Stomach (tissue), 9 donors: Measurements from ENCODE around the gene DOCK2. TPM values are rescaled to one million over a fixed set of nuclear protein-coding genes. Genes with fewer than 3 reads are reported as not detected.

Experiments used
- DNase-seq, 2 donors: peaks; one replicate each; pipeline versions ENCODE4 v3.0.0 to v3.0.0-alpha.2; 2013 to 2019
- H3K27ac ChIP-seq, 5 donors: fragments of 200-600 bp in 4 of 5; sonication (generic) in 4 of 5; one replicate each; pipeline ENCODE4 v1.5.1; 2013 to 2019; ENCODE audit warnings: mild to moderate bottlenecking in 1 of 5, moderate library complexity in 1 of 5
- H3K27me3 ChIP-seq, 3 donors: fragments of 200-600 bp; sonication (generic); one replicate each; pipeline ENCODE4 v1.5.1; 2017 to 2019; ENCODE audit warnings: mixed run types in 1 of 3
- H3K36me3 ChIP-seq, 4 donors: fragments of 200-600 bp; sonication (generic); 1 replicate in 3 of 4; 2 replicates in 1 of 4; pipeline ENCODE4 v1.5.1; 2016 to 2019
- H3K4me1 ChIP-seq, 4 donors: fragments of 200-600 bp; sonication (generic); one replicate each; pipeline ENCODE4 v1.5.1; 2016 to 2019
- H3K4me3 ChIP-seq, 4 donors: fragments of 200-600 bp; sonication (generic) in 3 of 4; one replicate each; pipeline ENCODE4 v1.5.1; 2016 to 2019; ENCODE audit warnings: mild to moderate bottlenecking in 1 of 4
- H3K9me3 ChIP-seq, 4 donors: fragments of 200-600 bp; sonication (generic); one replicate each; pipeline ENCODE4 v1.5.1; 2016 to 2019
- EP300 ChIP-seq: sonication (generic); formaldehyde crosslinking; IDR thresholded peaks from one replicate; pipeline ENCODE4 v1.6.1; 2017; ENCODE audit warnings: antibody characterized with exemption
- POLR2A ChIP-seq, 4 donors: fragments of 450-650 bp; IDR thresholded peaks; one replicate each; pipeline ENCODE4 v1.6.1; 2016; ENCODE audit warnings: antibody characterized with exemption in 4 of 4, control low read depth in 2 of 4, mild to moderate bottlenecking in 1 of 4, moderate library complexity in 1 of 4
- POLR2AphosphoS5 ChIP-seq, 3 donors: sonication (generic); formaldehyde crosslinking; IDR thresholded peaks; one replicate each; pipeline ENCODE4 v1.6.1; 2016; ENCODE audit warnings: antibody characterized with exemption in 3 of 3
- WGBS, 5 donors: extraction: QIAGEN DNeasy Blood & Tissue Kit in 3 of 5; methylation state at CpG; one replicate each; pipeline versions ENCODE4 v1.1.5 to v1.1.7; 2013 to 2018; 5-methylcytosine and 5-hydroxymethylcytosine counted together
- intact Hi-C: fragments of 100-400 bp; cut with DNase I; formaldehyde crosslinking; loops from one replicate; pipeline ENCODE4 v1.15.1; 2023; ENCODE audit warnings: low total_unique reads
- polyA plus RNA-seq, 3 donors: library from polyadenylated mRNA; stranded (reverse); fragments of 200-250 nt; gene quantifications; one replicate each; pipeline ENCODE4 v1.2.3, GENCODE V29; 2013
- total RNA-seq, 5 donors: library from RNA; depleted of rRNA; stranded (reverse); fragments of >200 nt; gene quantifications; one replicate each; pipeline versions ENCODE4 v1.1.0 to v1.2.3, GENCODE V29; 2014 to 2016
- TF ChIP-seq, protein P1 (sequence below), 7 experiments: fragments of 450-650 bp in 4 of 7; fragments of 200-600 bp in 3 of 7; sonication (generic) in 3 of 7; IDR thresholded peaks; one replicate each; pipeline ENCODE4 v1.5.1; 2016 to 2019; ENCODE audit warnings: antibody characterized with exemption in 7 of 7, control low read depth in 2 of 7, mild to moderate bottlenecking in 1 of 7
- donor health status: healthy with polysubstance abuse.
- donor health status: Bipolar disorder and iron deficiency.
- donor health status: healthy.

Gene DOCK2
- total and polyA plus RNA-seq, 8 donors: 2.1 to 50.2 (median 8.5) TPM

DNA sequence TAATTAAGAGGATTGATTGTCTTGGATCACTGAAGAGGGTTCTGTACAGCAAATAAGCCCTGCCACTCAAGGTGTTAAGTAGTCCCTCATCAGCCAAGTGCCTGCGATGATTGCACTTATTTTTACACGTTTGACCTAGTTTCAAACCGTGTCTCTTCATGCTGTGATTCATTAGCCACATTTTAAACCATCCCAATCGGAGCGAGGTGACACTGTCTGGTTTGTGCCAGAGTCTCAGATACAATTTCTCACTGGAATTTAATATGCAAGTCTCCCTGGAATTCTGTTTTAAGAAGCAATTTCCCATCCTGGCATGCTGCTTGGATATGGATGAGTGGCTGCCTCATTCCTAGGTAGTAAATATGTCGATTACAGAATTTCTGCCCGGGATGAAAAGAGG lies 341.6 kb downstream of the DOCK2 start:
- 66 to 74% (median 67%) methylated on average over 7 of the region's 7 CpGs for WGBS, 5 donors

DNA sequence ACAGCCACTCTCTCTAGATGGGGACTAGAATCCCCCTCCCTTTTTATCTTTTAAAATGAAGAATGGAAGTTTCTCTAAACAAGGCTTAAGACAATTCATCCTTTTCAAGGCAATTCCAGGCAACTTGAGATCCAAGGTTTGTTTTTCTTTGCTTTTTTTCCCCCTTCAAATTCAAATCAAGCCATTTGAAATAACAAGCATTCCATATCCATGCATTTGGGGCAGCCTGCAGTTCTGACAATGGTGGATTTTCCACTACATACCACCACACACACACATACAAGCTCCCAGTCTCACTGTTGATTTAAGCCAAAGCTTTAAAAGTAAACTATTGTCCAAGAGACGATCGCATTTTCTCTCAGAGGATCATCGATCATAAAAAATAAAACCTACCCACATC lies 342.8 kb downstream of the DOCK2 start:
- Histone ChIP-seq H3K9me3 (no peaks in the 10 kb centered on the region), H3K27me3 (peaks cover 0 to 44% (median 5%) of the 10 kb centered on the region in 3 donors), H3K4me1 (peaks cover 0 to 11% (median 5%) of the 10 kb centered on the region in 4 donors), H3K27ac (no peak overlapping the region), H3K36me3 (peaks cover 0 to 8% (median 0%) of the 10 kb centered on the region in 4 donors), H3K4me3 (no peak overlapping the region)
- DNase-seq: no peak
- 19 to 30% (median 20%) methylated on average over 3 of the region's 3 CpGs for WGBS, 5 donors
- no peak for TF ChIP-seq POLR2AphosphoS5 (IDR thresholded peaks at IDR 0.05)
- no peak for TF ChIP-seq POLR2A (IDR thresholded peaks at IDR 0.05)
- TF ChIP-seq, protein P1, sequence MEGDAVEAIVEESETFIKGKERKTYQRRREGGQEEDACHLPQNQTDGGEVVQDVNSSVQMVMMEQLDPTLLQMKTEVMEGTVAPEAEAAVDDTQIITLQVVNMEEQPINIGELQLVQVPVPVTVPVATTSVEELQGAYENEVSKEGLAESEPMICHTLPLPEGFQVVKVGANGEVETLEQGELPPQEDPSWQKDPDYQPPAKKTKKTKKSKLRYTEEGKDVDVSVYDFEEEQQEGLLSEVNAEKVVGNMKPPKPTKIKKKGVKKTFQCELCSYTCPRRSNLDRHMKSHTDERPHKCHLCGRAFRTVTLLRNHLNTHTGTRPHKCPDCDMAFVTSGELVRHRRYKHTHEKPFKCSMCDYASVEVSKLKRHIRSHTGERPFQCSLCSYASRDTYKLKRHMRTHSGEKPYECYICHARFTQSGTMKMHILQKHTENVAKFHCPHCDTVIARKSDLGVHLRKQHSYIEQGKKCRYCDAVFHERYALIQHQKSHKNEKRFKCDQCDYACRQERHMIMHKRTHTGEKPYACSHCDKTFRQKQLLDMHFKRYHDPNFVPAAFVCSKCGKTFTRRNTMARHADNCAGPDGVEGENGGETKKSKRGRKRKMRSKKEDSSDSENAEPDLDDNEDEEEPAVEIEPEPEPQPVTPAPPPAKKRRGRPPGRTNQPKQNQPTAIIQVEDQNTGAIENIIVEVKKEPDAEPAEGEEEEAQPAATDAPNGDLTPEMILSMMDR (IDR thresholded peaks at IDR 0.05): no peak
- no peak for TF ChIP-seq EP300
- intact Hi-C loops: no loop called here

More for the DNA sequence above, 341.6 kb downstream of the DOCK2 start:
- Histone ChIP-seq H3K4me3 (no peak overlapping the region), H3K27me3 (peaks cover 0 to 34% (median 5%) of the 10 kb centered on the region in 3 donors), H3K27ac (no peak overlapping the region), H3K4me1 (peaks cover 0 to 11% (median 5%) of the 10 kb centered on the region in 4 donors), H3K36me3 (peaks cover 0 to 4% (median 0%) of the 10 kb centered on the region in 4 donors), H3K9me3 (no peaks in the 10 kb centered on the region)
- TF ChIP-seq, protein P1 (IDR thresholded peaks at IDR 0.05): no peak
- no peak for TF ChIP-seq POLR2AphosphoS5 (IDR thresholded peaks at IDR 0.05)
- TF ChIP-seq EP300: no peak
- TF ChIP-seq POLR2A (IDR thresholded peaks at IDR 0.05): no peak
- intact Hi-C loops: no loop called here
- no peak for DNase-seq

DNA sequence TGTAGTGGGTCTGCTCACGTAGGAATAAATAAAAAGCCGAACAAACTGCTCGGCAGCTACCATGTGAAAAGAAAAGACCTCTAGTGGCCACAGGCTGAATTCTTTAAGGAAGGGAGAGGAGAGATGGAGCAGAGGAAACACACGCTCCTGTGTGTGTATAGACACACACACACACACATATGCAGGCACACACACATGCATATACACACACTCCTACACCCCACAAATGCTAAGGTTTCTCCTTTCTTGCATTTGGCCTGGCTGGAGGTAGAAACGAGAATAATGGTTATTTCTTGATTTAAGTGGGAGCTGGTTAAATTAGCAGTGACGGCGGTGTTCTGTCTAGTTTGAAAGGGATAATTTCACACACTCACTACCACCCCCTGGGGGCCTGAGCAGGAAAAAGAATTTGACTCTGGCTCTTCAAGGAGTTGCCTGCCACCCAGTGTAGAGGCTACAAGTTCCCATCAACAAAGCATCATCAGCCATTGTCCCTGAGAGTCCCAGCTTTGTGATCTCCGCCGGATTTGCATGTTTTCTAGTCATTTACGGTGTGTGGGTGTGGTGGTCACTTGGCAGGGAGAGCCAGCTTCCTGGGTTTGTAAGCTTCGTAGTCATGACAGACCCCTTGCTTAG lies 343.5 kb downstream of the DOCK2 start, which contains the start of gene INSYN2B:
Gene INSYN2B, minus strand, starts transcription at position 78 of the 636 bp plus-strand sequence. CDS start 96,597 bp downstream, outside the sequence.
- Histone ChIP-seq H3K36me3 (peaks cover 0 to 8% (median 0%) of the 10 kb centered on the region in 4 donors), H3K27ac (no peak within 1 kb of the TSS), H3K27me3 (peaks cover 0 to 47% (median 5%) of the 10 kb centered on the region in 3 donors), H3K9me3 (no peaks in the 10 kb centered on the region), H3K4me3 (peak within 1 kb of the TSS in 2 of 4 donors; percentile 7 to 9), H3K4me1 (peaks cover 0 to 11% (median 5%) of the 10 kb centered on the region in 4 donors)
- intact Hi-C loops: no loop called here
- no peak for TF ChIP-seq EP300
- no peak for TF ChIP-seq POLR2A (IDR thresholded peaks at IDR 0.05)
- TF ChIP-seq POLR2AphosphoS5 (IDR thresholded peaks at IDR 0.05): no peak
- TF ChIP-seq, protein P1 (IDR thresholded peaks at IDR 0.05): peak in 5 of 7 experiments; percentile 28 to 75 (median 44)
- peak; percentile 50 to 87 for DNase-seq
- 16 to 23% (median 18%) methylated on average over 11 of the region's 11 CpGs for WGBS, 5 donors

DNA sequence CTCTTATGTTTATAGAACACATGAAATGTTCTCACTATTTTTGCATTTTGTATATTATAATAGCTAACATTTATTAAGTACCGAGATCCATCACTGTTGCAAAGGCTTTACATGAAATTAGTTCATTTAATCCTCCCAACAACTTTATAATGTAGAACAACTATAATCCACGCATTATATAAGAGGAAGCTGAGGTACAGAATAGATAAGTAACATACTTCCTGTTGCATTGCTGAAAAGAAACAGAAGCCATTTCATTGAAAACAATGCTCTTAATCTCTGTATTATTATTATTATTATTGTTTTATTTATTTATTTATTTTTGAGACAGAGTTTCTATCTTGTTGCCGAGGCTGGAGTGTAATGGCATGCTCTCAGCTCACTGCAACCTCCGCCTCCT lies 351.1 kb downstream of the DOCK2 start:
- 76 to 84% (median 79%) methylated on average over 4 of the region's 4 CpGs for WGBS, 5 donors
- no peak for DNase-seq
- Histone ChIP-seq H3K36me3 (peaks cover 0 to 7% (median 3%) of the 10 kb centered on the region in 4 donors), H3K9me3 (no peaks in the 10 kb centered on the region), H3K27me3 (peaks cover 0 to 27% (median 0%) of the 10 kb centered on the region in 3 donors), H3K27ac (no peak overlapping the region), H3K4me3 (no peak overlapping the region), H3K4me1 (no peaks in the 10 kb centered on the region)
- intact Hi-C loops: no loop called here
- TF ChIP-seq, protein P1 (IDR thresholded peaks at IDR 0.05): no peak
- TF ChIP-seq POLR2AphosphoS5 (IDR thresholded peaks at IDR 0.05) (no peak), POLR2A (IDR thresholded peaks at IDR 0.05) (no peak), EP300 (no peak)
